Esophagus muscularis mucosa (tissue), 4 donors: ENCODE results near the gene ANKS3.

Experiments used
- CTCF ChIP-seq, 3 experiments: fragments of 200-600 bp in 2 of 3; fragments of 450-650 bp in 1 of 3; sonication (generic) in 2 of 3; IDR thresholded peaks; one replicate each; pipeline ENCODE4 v1.5.1; 2017 to 2019; ENCODE audit warnings: antibody characterized with exemption in 3 of 3, mild to moderate bottlenecking in 2 of 3, moderate library complexity in 1 of 3
- EP300 ChIP-seq: sonication (generic); formaldehyde crosslinking; IDR thresholded peaks from one replicate; pipeline ENCODE4 v1.6.1; 2017; ENCODE audit warnings: antibody characterized with exemption
- POLR2A ChIP-seq: fragments of 450-650 bp; IDR thresholded peaks from one replicate; pipeline ENCODE4 v1.6.1; 2017; ENCODE audit warnings: antibody characterized with exemption, moderate library complexity, mild to moderate bottlenecking, low read depth
- POLR2AphosphoS5 ChIP-seq, 2 donors: sonication (generic); formaldehyde crosslinking; IDR thresholded peaks; one replicate each; pipeline ENCODE4 v1.6.1; 2017; ENCODE audit warnings: antibody characterized with exemption in 2 of 2

DNA sequence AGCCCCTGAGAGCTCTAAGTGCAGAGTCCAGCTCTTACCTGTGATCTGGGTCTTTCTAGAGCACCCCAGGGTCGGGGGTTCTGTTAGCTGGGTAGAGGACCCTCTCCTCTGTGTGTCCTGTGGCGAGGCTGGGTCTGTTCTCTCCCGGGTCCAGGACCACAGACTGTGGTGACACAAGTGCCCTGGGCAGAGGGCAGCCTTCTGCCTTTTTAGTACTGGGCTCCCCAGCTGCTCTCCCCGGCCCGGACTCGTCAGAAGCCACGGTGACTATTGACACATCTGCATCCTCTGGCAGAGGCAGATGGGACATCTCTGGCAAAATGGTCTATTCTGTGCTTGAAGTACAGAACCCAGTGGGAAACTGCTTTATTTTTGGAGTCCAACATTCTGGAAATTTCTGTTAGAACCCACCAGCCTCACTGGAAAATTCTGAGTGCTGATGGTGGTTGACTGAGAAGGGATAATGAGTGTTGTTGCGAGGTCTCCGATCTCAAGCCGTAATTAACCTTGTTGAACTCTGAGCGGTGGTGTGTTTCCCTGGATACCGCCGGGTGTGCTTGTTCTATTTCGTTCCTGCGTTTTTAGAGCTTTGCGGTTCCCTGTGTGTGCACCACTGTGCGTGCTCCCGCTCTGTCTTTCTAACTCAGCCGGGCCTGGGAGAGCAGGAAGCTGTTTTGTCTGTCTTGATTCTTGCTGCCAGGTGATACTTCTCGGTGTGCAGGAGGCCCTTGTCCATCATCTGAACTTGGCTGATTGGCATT is 66.7 kb downstream of the ANKS3 start:
- TF ChIP-seq CTCF (IDR thresholded peaks at IDR 0.05) (no peak), POLR2A (no peak), POLR2AphosphoS5 (IDR thresholded peaks at IDR 0.05) (no peak), EP300 (no peak)
